GM21390 (cell line): ENCODE measurements around the gene DDAH1.

Experiments
- ATAC-seq: cut with Tn5 transposase; IDR thresholded peaks from one replicate; pipeline ENCODE4 v1.9.1; 2021; ENCODE audit not compliant: unreplicated experiment

The DDAH1 gene

DNA sequence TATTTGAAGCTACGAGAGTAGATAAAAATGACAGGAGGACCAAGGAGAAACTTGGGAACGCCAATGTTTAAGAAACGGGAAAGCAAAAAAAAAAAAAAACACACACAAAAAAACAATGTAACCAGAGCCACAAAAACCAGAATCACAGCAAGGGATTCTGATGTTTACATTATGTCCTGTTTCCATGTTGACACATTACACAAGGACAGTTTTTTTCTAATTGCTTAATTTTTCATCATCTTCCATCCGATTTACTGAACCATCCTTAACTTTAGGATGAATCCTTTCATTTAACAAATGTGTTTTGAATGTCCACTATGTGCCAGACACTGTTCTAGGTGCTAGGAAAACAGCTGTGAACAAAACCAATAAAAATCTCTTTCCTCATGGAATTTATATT is 187.2 kb downstream of the DDAH1 start:
- ATAC-seq: no peak

DNA sequence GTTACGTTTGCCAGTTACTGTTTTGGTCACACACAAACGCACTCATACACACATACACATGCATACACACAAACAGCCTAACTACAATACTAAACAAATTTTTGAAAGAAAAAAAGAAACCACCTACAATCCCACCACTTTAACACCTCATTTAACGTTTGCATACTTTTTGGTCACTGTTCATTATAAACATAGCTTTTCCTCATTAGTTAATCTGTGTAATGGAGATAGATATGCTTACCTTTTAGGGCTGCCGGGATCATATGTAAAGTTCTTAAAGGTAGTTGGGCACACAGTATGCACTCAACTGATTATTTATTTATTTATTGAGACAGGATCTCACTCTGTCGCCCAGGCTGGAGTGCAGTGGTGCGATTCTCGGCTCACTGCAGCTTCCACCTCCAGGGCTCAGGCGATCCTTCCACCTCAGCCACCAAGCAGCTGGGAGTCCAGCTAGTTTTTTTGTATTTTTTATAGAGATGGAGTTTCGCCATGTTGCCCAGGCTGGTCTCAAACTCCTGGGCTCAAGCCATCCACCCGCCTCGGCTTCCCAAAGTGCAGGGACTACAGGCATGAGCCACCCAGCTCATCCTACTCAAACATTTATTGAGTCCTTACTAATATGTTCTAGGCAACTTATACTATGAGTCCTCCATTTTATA is 187.8 kb downstream of the DDAH1 start:
- ATAC-seq: no peak

- ATAC-seq: peak; percentile 95
Measured at GRCh38 chr1:85276215-85276977, 188.6 kb downstream of the DDAH1 start, which contains the start of gene BCL10. Gene BCL10 (minus strand): TSS chr1:85276632. CDS start chr1:85276352, 280 bp downstream.

DNA sequence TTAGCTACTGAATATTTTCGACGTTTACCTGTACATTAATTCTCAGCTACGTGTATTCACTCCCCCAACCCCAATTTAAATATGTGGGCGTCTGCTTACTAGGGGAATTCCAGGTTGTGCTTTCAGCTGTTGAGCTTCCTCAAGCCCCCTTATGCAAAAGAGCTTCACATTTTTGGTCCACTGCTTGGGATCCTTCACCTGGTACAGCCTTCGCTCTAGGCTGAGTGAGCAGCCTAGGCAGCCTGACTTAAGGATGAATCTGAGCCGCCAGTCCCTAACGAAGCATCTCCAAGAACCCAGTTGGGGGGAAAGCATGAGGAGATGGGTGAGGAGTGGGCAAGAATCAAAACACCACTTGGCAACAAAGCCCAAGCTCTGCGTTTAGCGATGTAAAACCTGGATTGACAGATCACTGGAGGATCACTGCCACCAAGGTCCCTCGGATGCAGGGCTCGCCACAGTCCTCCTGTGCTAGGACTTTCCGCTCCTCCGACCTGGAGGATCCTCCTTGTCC is 189.2 kb downstream of the DDAH1 start:
- ATAC-seq: no peak

GRCh38 chr1:85274969-85275453 is 189.9 kb downstream of the DDAH1 start:
- ATAC-seq: no peak

DNA sequence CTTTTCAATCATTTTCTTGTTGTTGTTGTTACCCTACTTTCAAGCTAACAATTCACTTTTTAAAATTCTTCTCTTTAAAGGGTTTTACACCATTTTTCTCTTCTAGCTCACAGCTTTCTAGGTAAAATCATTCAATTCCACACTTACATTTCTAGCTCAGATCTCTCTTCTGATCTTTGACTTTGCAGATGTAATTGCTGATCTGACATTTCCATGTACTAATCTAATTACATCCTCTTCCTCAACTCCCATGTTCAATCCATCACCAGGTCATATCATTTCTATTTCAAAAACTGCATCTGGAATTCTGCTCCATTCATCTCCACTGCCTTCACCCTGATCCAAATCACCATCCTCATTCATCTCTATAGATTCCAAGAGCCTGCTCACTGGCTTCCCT is 191.6 kb downstream of the DDAH1 start:
- no peak for ATAC-seq

GRCh38 chr1:85268801-85269585 is 196.0 kb downstream of the DDAH1 start:
- no peak for ATAC-seq
